Measurements from ENCODE around the gene GADD45G.

GADD45G gene

DNA sequence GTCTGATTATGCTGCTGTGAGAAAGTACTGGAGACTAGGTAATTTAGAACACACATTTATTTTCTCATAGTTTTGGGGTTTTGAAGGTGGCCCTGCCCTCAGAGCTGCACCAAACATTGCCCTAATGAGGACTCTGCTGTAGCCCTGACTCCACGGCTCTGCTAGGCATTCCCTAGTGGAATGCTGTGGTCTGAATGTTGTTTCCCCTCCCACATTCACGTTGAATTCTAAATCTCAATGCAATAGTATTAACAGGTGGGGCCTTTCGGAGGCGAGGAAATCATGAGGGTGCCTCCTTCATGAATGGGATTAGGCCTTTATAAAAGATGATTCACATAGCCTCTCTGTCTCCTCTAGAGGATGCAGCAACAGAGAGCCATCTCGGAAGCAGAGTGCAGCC lies 25.7 kb downstream of the GADD45G start:
- DNase-seq (ENCODE audit: low spot score): no peak

DNA sequence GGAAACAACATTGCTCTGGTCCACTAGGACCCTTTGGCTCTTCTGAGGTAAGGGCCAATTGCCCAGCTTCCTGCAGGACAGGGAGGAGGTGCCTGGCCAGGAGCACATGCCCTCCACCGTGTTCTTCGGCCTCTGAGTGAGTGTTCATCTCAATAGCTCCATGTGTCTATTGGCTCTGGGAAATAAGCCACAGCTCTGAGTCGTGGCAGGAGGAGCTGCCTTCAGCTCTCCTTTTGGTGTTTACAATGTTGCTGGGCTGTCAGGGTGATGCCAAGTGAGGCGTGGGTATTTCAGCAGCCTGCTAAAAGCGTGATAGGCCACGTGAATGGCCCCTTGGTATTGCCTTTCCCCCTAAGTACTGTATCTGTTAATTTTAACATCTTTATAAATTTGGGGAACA lies 26.6 kb downstream of the GADD45G start:
- DNase-seq (ENCODE audit: low spot score): no peak

DNA sequence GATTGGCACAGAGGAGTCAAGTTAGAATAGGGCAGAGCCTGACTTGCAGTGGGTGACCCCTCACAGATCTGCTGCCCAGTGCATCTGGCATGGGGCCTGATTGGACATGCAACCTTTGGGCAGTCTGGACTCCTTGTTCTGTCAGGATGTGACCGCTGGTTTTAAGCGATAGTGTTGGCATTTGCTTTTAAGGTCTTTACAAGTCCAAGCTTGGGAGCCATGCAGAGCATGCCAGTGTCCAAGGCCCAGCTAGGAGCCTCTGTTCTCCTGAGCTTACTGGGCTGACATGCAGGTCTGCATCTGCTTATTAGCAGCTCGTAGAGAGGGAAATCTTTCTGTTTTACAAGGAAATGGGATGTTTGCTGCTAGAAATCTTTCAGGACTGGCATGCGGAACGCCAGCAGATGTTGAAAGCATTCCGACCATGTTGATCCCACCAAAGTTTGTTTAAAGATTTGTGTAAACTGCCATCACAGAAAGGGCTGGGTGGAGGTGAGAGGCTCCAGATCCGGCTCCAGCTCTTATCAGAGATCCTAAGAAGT lies 27.5 kb downstream of the GADD45G start:
- no peak for DNase-seq (ENCODE audit: low spot score)

DNA sequence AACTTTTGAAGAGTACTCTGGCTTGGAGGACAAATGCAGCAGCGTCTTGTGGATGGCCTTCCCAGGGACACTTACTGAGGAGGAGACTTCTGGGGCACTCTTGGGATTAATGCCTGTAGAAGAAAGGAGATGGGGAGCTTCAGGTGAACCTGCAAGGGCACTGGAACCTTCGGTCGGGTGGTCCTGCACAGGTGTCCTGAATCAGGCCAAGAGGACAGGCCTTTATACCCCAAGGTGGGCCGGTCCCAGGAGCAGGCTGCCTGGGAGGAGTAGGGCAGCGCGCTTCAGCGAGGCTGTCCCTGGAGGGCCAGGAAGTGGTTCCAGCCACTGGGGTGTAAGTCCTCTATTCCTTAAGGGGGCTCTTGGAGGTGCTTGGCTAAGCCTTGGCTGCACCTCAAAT lies 27.9 kb downstream of the GADD45G start:
- no peak for DNase-seq (ENCODE audit: low spot score)

DNA sequence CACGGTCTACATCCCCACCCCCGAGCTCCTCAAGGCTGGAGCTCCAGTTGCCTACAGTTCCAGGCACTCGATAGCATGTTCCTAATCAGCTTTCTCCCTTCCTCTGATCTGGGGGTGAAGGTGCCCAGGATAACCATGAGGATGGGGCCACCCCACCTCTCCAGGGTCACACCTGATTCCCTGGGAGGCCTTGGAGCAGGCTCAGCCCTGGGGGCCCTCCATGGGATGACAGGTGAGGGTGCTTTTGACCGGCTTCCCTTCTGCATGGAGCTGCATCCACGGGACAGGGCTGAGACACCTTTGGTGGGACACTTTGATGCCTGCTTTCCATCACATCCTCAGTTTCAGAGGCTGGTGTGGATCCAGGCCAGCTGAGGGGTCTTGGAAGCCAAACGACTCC lies 28.6 kb downstream of the GADD45G start:
- no peak for DNase-seq (ENCODE audit: low spot score)

DNA sequence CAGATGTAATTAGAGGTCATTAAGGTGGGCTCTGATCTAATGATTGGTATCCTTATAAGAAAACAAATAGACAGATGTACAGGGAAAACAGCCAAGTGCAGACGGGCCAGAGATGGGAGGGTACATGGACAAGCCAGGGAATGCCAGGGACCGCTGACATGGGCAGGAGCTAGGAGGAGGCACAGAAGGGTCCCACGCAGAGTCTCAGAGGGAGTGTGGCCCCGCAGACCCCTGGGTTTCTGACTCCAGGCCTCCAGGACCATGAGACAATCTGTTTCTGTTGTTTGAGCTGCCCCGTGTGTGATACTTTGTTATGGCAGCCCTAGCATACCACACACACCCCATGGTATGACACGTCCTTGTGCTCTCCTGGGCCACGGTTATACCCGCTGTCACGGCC lies 29.1 kb downstream of the GADD45G start:
- DNase-seq (ENCODE audit: low spot score): no peak

DNA sequence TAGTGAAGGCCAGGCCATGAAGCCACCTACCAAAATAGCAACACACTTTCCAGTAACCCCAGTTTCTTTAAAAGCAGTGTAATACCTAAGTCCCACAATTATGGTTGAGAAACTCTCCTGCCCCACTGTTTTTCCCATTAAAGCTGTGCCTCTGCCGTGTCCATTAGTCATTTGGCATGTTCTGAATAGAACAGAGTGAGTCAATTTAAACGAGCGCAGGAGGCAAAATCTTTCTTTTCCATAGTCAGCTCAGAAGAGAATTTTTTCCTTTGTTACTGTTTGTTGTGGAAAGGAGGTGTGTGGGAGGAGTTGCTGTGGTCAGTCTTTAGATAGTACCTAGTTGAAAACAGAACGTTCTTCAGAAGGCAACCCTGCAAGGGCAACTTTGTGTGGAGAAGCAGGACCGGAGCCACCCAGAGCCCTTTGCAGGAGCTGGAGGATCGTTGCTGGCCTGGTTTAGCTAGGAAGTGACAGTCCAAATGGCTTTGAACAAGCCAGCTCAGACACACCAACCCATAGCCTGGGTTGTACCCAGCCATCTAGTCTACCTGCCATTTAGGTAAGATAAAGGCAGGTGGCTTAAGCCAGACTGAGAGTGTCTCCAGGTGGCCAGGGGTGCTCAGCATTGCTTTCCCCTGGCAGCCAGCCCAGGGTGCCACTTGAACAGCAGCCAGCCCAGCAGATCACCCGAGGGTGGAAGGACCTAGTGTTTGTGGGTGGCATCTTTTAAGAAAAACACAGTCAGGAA lies 30.4 kb downstream of the GADD45G start:
- no peak for DNase-seq (ENCODE audit: low spot score)

DNA sequence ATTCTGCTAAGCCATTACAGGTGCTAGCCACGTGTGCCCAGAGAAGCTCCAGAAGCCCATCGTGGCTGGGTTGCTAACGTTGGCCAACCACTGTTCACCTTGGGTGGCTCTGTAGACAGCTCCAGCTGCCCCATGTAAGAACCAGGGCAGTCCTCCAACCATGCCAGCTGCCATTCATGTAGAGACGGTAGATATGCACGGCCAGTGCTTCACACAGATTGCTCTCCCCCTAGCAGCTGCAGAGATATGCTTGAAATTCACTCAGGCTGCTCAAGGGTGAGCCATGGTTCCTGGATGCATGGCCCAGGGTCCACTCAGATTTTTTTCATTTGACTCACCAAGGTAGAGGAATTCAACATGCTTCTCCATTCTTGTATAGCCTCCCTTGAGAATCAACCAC lies 31.0 kb downstream of the GADD45G start:
- no peak for DNase-seq (ENCODE audit: low spot score)

DNA sequence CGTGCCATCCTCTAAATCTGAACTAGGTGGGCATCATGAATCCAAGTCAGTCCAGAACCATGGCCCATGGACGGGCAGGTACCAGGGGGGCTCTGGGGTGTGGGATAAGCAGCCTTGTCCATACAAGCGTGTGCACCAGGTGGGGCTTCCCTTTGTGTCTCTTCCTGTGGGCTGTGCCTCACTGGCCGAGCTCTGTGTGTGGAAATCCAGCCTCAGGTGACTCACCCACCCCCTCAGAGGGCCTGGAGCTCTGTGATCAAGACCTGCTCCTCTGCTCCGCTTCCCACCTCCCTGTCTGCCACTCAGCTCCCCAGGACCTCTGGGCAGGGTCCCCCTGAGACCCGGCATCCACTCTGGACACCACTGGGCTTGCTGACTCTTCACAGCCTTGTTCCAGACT lies 33.0 kb downstream of the GADD45G start:
- DNase-seq (ENCODE audit: low spot score): no peak

DNA sequence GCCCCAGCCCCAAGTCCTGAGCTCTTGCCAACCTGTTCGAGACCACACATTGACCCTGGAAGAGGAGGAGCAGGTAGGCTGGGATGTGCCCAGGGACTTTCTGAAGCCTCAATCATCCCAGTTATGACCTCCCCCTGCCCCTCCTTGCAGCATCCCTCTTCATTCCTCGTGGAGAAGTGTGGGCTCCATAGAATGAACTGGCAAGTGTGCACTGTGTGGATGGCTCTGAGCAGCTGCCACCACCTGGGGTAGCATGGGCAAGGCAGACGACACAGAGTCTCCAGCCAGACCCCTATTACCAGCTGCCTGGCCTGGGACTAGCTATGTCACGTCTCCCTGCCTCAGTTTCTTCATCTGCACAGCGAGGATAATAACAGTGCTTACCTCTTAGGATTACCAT lies 33.5 kb downstream of the GADD45G start:
- no peak for DNase-seq (ENCODE audit: low spot score)

DNA sequence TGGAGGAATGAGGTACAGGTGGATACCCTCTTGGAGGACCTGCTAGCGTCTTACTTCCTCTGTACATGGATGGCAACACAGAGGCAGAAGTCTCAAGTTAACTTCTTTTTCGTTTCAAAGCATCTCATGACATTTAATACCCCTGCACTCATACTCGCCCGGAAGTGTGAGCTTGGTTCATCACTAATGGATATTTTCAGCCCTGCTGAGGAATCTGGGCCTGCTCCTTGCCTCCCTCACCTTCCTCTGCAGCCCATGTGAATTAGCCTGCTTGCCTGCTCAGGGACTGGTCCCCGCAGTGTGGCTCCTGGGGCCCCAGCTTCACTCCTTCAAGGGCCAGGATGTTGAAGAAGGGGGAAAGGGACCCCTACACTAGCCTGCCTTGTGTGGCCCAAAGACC lies 34.1 kb downstream of the GADD45G start:
- no peak for DNase-seq (ENCODE audit: low spot score)

DNA sequence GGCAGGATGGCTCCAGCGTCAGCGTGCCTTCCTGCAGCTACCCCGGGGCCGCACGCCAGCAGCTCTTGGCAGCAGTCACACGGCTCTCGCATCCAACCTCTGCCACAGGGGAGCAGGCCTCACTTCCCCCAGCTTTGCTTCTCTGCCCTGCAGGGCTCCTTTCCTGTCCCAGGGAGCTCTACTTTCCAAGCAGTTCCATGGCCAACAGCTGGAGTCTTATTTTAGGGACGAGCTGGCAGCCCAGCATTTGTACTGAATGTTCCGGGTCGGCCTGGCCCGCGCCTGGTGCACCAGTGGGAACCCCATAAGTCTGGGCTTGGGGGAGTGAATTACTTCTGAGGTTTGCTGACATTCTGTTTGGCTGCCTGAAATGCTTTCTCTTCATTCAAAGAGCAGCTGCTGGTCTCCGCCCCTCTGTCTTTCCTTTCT lies 34.6 kb downstream of the GADD45G start:
- no peak for DNase-seq (ENCODE audit: low spot score)

DNA sequence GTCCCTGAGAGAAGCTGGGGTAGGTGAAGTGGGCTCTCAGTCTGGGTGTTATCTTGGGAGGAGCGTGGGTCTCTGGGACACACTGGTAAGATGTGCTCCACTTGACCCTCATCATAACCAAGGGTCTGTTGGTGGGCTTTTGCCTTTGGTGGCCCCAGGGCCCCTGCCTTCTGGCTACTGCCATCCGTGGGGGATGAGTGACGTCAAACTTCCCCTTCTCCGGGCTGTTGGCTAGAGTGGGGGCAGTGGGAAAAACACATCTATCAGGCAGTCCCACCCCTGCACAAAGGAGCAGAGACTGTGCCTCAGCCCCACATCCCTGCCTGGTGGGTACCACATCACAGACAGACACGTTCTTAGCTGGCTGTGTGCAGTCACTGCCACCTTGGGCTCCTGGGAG lies 35.1 kb downstream of the GADD45G start:
- DNase-seq (ENCODE audit: low spot score): no peak

DNA sequence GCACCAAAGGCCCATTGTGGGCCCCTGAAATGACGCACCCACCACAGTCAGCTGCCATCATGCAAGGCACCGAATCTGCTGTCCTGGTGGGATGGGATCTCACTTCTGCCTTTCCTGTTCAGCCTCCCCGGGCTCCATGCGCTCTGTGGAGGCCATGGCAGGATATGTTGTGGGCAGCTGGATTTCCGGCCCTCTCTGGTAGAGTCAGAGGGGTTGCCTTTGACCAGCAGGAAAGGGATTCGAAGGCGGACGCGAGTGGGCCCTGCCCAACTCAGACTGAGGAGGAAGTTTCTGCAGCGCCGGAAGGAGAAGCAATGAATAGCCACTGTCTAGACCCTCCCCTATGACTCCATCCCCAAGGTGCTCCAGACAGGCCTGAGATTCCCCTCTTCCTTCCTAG lies 35.5 kb downstream of the GADD45G start:
- DNase-seq (ENCODE audit: low spot score): no peak

DNA sequence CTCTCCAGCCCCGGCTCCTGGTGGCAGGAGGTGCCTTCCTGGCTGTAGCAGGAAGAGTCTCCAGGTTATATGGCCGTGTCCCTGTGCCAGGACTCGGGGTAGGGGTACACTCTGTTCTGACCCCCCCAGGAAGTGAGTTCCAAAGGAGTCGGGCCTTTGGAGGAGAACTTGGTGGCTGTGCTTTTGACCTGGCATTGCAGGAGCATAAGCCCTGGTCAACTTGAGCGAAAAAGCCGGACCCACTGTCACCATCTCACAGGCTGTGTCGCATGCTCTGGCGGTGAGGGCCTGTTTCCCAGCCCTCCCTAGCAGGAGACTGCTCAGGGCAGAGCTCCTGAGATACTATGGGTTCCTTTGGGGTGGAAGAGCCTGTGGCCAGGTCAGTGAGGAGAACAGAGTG lies 36.0 kb downstream of the GADD45G start:
- no peak for DNase-seq (ENCODE audit: low spot score)

DNA sequence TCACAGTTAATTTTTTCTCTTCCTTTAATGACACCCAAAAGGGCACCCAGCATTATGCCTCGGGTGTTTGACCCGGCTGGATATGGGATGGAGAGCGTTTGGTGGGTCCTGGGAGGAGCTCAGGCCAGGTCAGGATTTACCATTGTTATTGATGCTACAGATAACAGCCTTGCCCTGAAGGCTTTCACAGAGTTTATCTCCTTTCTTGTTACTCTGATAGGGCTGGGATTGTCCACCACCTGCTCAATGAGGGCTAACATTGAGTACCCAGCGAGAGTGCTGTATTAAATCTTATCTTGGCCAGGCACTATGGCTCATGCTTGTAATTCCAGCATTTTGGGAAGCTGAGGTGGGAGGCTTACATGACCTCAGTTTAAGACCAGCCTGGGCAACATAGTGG lies 37.2 kb downstream of the GADD45G start:
- no peak for DNase-seq (ENCODE audit: low spot score)

DNA sequence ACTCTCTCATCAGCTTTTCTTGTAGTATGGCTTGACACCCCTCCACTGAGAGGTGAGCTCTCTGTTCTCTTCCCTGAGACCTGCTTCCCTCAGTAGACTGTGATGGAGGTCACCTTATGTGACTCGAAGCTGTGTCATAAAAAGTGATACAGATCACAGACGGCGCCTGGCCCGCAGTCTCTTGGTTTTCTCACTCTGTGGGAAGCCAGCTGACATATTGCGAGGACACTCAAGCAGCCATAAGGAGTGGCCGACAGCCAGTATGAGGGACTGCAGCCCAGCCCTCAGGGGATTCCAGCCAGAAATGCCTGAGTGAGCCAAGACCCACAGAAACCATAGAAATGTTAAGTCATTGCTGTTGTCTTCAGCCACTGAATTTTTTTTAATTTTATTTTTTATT lies 38.0 kb downstream of the GADD45G start:
- DNase-seq (ENCODE audit: low spot score): no peak

DNA sequence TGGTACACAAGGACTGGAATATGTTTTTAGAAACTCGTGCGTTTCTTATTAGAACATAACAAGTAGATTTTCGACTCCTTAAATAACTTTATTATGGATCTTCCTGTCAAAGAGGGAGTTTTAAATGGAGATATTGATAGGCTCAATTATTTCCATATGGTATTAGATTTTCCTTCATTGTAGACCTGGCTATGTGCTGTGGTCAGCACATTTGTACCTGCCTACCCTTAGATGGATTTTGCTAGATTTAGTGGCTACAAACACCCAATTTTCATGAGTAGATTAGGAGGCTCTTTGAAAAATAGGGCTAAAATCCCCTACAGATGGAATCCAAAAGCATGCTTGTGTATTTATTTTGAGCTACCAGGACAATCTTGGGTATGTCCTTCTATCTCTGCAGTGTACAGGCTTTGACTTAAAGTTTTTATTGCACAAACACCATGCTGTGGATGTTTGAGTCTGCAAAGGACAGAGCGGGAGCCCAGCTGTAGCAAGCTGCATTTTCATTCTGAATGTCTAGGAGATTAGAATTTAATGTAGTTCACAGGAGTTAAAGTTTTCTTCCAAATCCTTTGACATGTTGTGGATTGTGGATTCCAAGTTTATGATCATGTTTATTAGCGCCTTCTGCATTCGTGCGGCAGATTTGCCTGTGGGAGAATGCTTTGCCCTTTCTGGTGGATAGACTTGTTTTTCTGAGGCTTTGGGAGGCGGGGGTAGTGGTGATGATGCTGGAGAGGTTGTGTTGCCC lies 41.6 kb downstream of the GADD45G start:
- no peak for DNase-seq (ENCODE audit: low spot score)

DNA sequence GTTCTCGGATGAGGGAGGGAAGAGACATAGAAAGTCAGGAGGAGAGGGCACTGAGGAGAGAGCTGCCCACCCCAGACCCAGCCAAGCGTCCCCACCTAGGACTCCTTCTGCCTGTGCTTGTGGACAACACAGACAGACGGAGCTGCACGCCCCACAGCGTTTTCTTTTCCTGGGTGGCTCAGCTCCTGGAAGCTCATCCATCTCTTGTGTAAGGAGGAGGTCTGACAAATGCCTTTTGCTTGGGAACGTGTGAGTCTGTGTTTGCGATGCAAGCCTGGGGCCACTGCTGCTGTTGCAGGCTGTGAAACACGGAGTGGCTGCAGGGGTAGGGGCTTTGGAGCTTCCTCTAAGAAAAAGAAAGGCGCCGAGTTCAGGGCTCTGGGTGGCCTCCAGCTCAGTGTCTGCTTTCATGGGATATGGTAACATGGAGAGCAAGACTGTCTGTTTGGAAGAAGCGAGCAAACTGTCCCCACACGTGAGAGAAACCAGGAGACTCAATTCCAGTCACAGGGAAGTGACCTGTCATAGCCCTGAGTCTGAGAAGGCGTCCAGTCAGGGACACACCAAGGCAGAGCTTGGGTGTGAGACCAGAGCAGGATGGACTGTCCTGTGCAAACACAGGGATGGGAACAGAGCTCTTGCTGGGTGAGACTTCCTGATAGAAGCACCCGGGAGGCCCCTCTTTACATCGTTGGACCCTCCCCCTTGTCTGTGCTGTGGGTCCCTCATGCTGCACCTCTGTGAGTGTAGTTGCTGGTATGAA lies 42.7 kb downstream of the GADD45G start:
- no peak for DNase-seq (ENCODE audit: low spot score)

DNA sequence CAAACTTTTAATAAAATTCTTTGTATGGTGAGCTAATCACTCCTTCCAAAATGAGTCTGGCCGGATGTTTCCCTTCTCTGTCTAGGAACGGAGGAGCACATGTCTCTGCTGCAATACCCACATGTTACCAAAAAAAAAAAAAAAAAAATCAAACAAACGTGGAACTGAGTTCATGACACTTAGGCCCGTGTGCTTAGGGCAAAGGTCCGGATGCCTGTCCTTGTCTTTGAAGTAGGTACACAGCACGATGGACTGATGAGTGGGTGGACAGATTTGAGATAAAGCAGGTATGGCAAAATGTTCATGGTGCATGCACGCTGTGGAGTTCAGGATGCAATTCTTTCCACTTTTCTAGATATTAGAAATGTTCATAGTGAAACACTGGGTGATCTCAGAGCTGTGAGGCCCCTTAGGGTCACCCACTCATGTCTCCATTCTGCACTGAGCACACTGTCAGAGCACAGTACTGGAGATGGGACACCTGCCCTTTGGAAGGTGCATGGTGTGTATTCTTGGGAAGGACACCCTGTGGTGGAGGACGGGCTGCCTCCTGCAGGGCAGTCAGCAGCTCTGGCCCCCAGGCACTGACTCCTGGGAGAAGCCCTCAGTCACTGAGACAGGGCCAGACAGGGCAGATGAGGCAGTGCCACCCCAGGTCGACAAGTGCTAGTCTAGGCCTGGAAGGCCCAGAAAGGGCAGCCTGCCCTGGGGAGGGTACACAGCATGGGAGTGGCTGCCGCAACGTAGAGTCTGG lies 43.6 kb downstream of the GADD45G start:
- no peak for DNase-seq (ENCODE audit: low spot score)

DNA sequence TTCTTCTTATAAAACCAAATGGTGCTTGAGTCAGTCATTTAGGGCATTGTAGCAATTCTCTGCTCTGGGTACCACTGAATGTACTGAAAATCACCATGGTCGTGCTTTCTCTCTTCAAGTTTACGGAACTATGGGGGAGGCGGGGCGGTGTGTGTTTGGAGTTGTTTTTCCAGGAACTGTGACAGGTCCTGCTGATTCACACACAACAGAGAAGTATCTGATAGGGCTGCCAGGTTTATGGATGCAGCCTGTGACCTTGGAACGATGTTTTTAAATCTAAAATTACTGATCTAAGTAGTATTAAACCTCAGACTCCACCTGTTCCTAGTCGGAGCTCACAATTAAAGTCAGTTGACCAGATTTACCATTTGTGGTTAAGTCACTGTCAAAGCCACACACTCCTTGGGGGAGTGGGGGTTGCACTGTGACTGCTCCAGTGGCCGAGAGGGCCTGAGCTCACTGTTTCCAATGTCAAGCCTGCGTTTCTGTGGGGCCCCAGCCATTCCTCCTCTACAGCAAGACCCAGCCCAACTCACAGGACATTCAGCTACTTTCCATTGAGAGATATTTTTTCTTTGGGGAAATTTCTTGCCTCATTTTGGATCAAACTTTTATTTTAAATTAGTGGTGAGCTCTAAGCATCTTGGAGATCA lies 44.4 kb downstream of the GADD45G start:
- DNase-seq (ENCODE audit: low spot score): no peak

Data from CD4-positive, alpha-beta T cell treated with Interleukin-6 at 100 ng/mL for 8 hours (primary cell).